ENCODE data around the gene MCTP2. TPM values are rescaled to one million over a fixed set of nuclear protein-coding genes. Genes with fewer than 3 reads are reported as not detected.
A peak's percentile ranks its signal among the peaks of the same experiment; 100 is the strongest.
"Not testable (repeated sequence)": the region's sequence is repeated elsewhere in the genome, so short reads cannot be mapped to it uniquely, and the experiment has no call there.

Gene MCTP2
- total RNA-seq, 1 donor from 2014 or later, result 2.1 TPM

DNA sequence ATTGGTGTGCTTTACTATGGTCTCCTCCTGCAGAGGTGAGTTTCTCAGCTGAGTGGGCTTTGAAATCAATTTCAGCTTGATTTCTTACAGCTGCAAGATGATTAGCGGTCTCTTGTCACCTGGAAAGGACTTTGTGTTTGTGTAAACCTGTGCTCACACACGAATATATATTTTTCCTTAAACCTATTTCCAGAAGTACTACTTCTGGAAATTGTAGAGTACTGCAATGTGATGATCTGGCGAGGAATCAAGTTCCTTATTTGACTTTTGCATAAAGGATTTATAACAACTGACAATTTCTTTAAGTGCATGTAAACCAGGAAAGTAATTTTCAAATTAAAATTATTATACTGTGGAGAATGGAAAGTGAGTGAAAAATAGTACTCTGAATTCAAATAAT lies 2.1 kb downstream of the MCTP2 start:
- no peak for ATAC-seq
- no peak for DNase-seq
- intact Hi-C loops (cut with micrococcal nuclease), result no loop called here

DNA sequence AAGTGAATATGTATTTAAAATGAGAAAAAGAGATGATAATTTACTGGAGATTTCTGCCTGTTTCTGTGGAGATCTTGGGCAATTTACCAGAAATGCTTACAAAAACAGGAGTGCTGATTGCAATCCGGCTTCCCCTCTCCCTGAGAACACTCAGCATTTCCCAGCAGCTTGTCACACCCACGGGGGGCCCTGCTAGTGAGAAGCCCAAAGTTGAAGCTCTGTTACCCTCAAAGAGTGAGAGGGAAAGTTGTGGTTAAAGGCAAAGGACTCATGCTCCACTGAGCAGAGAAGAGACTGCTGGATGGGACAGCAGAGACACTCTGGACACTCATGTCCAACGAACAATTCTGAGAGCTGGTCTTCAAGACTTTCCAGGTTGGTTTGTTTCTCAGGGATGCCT lies 2.9 kb downstream of the MCTP2 start:
- intact Hi-C loops (cut with micrococcal nuclease), result no loop called here
- no peak for DNase-seq
- ATAC-seq, result no peak

DNA sequence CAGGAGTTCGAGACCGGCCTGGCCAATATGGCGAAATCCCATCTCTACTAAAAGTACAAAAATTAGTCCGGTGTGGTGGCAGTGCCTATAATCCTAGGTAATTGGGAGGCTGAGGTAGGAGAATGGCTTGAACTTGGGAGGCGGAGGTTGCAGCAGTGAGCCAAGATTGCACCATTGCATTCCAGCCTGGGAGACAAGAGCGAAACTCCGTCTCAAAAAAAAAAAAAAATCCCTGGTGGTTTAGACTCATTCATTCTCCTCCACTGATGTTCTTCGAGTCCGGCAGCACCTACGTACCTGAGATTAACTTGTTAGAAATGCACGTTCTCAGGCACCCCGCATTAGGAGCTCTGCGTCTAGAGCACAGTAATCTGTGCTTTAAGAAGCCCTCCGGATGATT lies 3.7 kb downstream of the MCTP2 start:
- no peak for DNase-seq

DNA sequence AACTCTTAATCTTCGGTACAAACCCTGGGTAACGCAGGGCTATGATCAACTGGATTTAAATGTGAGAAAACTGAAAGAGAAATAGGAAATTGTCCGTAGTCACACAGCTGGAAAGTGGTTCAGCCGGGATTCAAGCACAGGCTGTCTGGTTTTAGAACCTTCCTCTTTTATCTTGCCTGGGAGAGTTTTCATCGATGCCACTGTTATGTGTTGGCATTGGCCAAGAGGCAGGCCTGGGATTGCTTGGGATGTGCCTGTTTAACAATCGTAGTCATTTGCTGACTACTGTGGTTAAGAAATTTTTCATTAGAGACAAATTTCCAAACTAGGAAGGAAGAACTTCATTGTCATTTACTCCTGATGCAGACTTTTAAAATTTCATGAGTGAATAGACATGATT lies 4.3 kb downstream of the MCTP2 start:
- DNase-seq, result no peak
- no peak for ATAC-seq
- intact Hi-C loops (cut with micrococcal nuclease), result no loop called here

More for the DNA sequence above, 3.7 kb downstream of the MCTP2 start:
- intact Hi-C loops (cut with micrococcal nuclease), result no loop called here
- no peak for ATAC-seq

DNA sequence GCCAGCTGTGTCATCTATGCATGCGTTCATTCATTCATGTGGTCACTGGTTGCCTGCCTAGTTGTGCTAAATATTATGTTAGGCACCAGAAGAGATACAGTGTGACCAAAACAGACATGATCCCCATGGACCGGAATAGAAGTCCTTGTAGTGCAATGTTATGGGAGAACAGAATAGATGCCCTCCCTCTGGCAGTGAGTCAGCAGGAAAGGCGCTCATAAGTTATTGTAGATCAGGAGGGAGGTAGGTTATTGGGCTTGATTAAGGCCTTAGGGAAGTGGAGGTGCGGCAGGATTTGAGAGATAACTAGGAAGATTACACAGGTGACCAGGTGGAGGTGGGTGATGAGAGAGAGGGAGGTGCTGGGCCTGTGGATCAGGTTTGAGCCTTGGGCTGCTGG lies 5.2 kb downstream of the MCTP2 start:
- DNase-seq (no peak), ATAC-seq (peak; percentile 15)
- intact Hi-C loops (cut with micrococcal nuclease), result no loop called here

DNA sequence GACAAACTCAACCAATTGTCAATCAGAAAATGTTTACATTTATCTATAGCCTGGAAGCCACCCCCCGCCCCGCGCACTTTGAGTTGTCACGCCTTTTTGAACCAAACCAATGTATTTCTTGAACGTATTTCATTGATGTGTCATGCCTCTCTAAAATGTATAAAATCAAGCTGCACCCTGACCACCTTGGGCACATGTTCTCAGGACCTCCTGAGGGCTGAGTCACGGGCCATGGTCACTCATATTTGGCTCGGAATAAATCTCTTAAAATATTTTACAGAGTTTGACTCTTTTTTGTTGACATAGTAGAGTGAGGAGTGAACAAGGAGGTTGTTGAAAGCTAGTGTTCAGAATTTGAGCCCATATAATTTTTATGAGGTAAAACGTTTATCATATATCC lies 6.5 kb downstream of the MCTP2 start:
- no peak for DNase-seq
- no peak for ATAC-seq
- intact Hi-C loops (cut with micrococcal nuclease), result no loop called here

DNA sequence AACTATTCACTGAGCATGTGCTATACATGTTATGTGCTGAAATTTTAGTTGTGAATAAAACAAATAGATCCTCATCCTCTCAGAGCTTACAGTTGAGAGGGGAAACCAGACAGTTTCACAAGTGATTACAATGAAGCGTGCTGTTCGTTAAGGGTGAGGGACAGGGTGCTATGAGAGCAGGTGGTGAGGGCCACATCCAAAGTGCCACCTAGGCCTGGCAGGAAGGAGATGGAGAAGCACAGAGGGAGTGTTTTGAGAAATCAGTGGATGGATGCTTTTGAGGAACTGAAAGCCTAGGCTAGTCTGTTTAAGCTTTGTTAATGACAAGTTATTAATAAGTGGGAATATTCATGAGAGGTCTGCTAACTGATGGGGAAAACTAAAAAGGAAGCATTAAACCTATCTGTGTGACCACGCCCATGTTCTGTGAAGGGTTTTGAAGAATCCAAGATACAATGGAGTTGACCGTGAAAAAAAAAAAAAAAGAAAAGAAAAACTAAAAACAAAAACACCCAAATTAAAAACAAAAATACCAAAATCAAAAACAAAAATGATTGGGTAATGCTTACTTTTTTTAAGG lies 7.3 kb downstream of the MCTP2 start:
- no peak for DNase-seq

DNA sequence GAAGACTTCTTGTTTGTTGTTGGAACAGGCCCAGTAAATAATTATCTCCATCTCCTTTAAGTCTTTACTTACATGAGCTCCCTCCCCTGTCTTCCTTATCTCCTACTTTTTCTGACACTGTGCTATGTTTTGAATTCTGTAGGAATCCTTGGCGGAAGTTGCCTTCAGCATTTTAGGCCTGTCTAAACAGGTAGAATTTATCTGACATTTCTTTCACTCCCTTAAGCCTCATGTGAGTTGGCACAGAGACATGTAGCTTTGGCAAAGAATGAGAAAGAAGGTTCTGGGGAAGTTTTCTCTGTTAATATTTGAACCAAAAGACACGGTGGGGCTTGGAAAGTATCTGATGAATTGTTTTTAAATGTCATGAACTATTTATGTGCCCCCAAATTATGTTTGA lies 8.1 kb downstream of the MCTP2 start:
- intact Hi-C loops (cut with micrococcal nuclease), result no loop called here
- no peak for ATAC-seq

More for the DNA sequence above, 7.3 kb downstream of the MCTP2 start:
- intact Hi-C loops (cut with micrococcal nuclease), result no loop called here
- no peak for ATAC-seq

DNA sequence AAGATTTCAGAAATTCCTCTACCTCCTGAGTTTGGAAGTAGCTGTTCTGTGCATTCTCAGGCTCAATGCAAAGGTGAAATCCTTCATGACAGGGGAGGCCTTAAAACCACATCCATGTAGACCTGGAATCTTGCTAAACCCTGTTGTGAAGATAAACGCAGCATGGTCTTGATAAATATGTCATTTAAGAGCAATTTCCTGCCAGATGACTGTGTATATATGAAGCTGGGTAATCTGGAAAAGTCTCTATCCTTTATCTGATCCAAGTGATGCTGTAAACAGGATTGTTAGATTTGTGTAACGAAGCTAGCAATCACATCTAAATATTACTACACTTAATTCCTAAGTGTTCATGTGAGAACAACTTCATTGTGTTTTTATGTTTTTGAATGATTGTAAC lies 9.1 kb downstream of the MCTP2 start:
- no peak for ATAC-seq
- intact Hi-C loops (cut with micrococcal nuclease), result no loop called here
- DNase-seq, result no peak

More for the DNA sequence above, 8.1 kb downstream of the MCTP2 start:
- no peak for DNase-seq

DNA sequence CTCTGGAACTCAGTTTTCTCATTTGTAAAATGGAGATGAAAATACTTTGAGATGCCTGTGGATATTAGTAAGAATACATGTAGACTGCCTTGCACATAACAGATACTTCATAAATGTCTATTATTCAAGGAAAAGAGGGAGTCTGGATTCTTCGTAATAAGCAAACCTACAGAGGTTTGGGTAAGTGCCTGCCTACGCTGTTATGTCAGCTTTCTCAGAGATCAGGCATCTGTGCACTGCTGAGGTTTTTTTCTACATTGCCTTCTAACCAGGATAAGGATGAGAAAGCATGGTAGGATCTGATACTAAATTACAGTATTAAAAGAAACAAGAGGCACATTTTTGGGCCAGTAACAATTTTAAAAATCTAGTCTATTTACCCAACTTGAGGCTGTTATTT lies 10.9 kb downstream of the MCTP2 start:
- ATAC-seq (no peak), DNase-seq (no peak)
- intact Hi-C loops (cut with micrococcal nuclease), result no loop called here

DNA sequence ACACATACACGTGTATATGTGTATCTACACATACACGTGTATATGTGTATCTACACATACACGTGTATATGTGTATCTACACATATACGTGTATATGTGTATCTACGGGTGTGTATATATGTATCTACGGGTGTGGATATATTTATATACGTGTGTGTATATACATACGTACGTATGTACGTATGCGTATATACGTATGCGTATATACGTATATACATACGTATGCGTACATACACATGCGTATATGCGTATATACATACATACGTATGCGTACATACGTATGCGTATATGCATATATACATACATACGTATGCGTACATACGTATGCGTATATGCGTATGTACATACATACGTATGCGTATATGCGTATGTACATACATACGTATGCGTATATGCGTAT lies 11.6 kb downstream of the MCTP2 start:
- intact Hi-C loops (cut with micrococcal nuclease); DNase-seq; ATAC-seq: not testable (repeated sequence)

DNA sequence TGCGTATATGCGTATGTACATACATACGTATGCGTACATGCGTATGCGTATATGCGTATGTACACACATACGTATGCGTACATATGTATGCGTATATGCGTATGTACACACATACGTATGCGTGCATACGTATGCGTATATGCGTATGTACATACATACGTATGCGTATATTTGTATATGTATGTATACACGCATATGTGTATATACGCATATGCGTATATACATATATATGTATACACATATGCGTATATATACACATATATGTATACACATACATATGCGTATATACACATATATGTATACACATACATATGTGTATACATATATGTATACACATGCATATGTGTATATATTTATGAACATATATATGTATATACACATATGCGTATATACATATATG lies 12.1 kb downstream of the MCTP2 start:
- no peak for DNase-seq
- intact Hi-C loops (cut with micrococcal nuclease), result no loop called here
- ATAC-seq, result no peak

DNA sequence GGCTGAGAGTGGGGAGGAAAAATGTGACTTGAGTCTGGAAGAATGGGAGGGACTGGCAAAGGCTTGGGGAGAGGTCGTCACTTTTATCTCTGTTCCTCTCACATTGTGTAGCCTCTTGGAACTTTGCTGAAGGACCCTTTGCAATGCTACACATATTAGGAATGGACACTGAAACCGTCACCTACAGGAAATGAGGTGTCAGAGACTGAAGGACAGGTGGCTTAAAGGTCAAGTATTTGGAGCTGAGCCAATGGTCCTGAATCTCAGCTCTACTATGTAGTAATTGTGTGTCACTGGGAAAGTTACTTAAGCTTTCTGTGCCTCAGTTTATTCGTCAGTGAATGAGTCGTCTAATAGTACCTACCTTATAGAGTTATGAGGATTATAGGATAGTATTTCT lies 14.7 kb downstream of the MCTP2 start:
- intact Hi-C loops (cut with micrococcal nuclease), result no loop called here
- ATAC-seq, result no peak
- no peak for DNase-seq

DNA sequence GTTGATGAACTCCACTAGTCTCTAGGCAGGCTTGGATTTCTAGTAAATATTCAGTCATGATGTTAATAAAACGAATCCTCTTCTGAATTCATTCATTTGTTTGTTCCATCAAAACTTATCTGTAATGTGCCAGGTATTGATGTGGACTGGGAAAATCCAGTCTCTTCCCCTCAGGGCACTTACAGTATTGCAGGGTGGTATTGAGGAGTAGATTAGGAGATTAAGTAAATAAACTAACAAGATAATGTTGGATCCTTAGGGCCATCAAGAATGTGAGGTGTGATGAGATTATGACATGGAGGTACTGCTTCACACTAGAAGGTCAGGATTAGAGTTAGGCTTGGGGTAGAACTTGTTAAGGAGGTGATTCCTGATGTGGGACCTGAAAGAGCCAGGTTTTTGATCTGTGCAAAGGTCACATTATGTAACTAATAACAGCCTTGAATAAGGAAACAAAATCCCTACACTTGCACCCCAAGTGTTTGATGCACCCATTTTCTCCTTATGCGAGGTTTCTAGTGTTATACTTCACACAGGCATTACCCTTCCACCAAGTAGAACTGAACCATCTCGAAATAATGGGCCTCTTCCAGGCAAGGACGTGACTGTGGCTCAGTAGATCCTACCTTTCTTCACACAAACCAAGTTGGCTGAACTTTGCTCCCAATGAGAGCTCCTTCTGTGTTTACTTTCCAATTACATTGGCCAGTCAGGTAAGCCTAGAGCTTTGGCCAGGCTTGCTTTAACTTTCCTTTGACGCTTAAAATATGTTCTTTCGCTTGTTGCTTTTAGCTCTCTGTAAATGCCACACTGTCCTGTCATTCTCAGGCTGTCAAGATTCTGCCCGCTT lies 16.7 kb downstream of the MCTP2 start:
- intact Hi-C loops (cut with micrococcal nuclease), result no loop called here
- DNase-seq (no peak), ATAC-seq (no peak)

DNA sequence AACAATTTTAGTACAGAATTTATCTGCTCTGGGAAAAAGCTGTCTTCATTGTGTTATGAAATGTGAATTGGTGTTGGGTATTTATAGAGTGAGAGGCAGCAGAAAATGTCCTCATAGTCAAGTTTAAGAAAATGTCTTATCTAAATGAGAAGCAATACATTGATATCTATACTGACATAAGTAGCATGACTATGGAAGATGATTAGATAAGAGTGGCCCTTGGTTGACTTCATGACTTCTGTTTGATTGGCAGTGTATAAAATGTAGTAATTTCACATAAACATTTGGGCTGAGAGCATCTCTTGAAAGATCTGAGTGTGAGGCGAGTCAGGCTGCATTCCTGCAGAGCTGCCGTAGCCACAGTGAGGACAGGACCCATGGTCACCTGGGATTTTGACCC lies 19.4 kb downstream of the MCTP2 start:
- no peak for ATAC-seq
- DNase-seq, result no peak
- intact Hi-C loops (cut with micrococcal nuclease), result no loop called here

DNA sequence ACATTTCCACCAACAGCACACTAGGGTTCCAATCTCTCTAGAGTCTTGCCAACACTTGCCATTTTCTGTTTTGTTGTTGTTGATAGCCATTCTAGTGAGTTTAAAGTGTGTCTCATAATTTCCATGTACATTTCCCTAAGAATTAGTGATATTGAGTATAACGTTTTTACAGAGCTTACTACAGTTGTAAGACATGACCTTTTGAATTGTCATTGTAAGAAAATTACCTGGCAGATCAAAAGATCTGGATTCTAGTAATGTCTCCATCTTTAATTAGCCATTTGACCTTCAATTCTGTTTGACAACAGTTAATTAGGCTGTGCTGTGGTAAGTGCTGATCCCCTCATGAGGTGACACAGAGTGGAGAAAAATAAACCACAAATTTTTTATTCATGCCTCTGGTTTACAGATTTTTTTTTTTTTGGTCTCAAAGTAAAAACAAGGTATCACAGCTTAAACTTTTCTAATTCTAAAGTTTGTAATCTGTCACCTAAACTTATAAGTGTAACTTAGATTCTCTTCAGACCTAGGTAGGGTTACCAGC lies 20.9 kb downstream of the MCTP2 start:
- intact Hi-C loops (cut with micrococcal nuclease), result no loop called here
- DNase-seq, result no peak

DNA sequence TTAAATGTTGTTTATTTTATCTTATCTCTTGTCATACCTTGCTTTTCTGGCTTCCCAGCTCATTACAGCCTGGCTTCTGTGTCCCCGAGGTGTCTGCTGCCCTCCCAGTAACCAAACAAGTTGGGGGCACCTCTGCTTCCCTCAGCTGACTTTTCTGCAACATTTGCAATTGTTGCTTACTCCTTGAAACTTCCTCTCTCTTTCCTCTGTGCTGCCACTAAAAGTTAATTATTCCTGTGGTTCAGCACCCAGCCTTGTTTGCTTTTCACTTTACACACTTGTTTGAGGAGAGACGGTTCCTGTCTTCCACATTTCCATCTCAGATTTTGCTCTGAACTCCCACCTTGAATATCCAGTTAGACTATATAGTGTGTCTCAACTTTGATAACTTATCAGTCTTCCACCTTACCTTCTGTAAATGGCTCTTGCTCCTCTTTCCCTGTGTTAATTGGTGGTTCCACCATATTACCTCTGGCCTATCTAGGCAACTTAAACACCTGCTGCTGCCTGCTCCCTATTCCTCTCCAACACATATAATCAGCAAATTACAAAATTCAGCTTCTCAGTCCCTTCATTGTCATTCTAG lies 21.6 kb downstream of the MCTP2 start:
- DNase-seq (no peak), ATAC-seq (no peak)
- intact Hi-C loops (cut with micrococcal nuclease), result no loop called here

More for the DNA sequence above, 20.9 kb downstream of the MCTP2 start:
- no peak for ATAC-seq

DNA sequence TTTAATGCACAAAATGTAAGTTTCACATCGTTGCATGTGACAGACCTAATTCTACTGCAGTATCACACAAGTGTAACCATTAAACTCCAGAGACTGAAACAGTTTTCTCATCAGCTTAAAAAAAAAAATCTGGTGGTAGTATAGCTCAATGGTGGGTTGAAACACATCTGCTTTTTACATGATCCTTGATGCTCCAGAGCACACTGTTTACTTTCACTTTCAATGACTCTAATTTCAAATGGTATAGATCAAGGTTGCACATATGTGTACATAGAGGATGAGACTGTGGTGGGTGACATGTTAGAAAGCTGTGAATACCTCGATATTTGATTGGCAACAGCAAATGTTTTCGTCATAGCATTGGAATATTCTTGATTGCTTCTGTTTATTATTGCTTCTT lies 22.4 kb downstream of the MCTP2 start:
- intact Hi-C loops (cut with micrococcal nuclease), result no loop called here
- ATAC-seq, result no peak
- no peak for DNase-seq

DNA sequence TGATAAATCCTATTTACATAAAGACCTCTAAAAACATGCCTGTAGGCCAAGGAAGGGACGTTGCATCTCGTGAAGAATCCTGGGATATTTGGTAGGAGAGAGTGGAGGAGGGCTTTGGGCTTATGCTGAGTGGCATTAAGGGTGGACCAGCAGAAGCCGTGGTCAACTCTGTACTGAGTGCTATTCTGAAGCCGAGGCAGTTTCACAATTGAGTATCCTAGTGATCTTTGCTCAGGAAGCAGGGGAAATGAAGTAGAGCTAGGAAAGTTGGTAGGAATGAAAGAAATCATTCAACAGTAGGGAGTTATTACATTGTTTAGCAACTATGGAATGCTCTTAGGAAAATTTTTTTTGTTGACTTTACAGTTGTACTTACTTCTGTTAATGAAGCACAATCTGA lies 24.2 kb downstream of the MCTP2 start:
- ATAC-seq, result no peak
- DNase-seq, result no peak
- intact Hi-C loops (cut with micrococcal nuclease), result no loop called here

DNA sequence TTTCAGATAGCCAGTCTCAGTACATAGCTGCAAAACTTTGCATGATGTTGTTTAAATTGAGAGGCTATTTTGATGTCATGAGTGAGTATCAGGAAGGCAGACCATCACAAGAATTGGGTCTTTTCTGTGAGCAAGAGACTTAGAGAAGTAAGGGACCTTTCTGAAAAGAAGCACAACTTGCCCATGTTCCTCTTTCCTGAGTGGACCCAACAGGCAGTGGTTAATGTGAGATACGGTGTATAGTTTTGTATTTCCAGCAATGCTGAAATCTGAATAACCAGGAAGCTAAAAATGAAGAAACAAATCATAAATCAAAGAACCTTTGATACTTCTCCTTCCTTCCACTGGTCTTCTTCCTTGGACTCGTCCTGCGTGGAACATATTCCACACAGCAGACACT lies 25.1 kb downstream of the MCTP2 start:
- ATAC-seq (no peak), DNase-seq (no peak)
- intact Hi-C loops (cut with micrococcal nuclease), result no loop called here
